Measurements from ENCODE around the gene CPEB3. TPM values are rescaled to one million over a fixed set of nuclear protein-coding genes. Genes with fewer than 3 reads are reported as not detected.

CPEB3 gene
- total and polyA plus RNA-seq, 9 of the 15 experiments (the other 6 are each of a cell fraction or from before 2014, with no cell fraction given), result 0.15 to 1.2 (median 0.51) TPM

DNA sequence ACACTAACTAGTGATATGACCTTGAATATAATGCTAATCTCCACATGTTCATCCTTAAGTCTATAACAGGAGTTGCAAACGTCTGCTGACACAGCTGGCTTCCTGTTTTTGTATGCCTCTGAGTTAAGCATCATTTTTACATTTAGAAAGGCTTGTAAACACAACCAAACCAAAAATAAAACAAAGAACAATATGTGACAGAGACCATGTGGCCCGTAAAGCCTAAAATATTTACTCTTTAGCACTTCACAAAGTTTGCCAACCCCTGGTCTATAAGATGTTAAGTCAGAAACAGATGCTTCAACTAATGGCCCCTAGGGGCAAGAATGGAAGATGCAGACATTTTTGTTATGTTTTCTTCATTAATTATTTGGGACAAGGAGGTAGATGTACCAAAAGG, 109.3 kb downstream of the CPEB3 start:
- no peaks in the 10 kb centered on the region for H3K9me3 ChIP-seq (replicated peaks; ENCODE audit: control insufficient read depth, insufficient read depth, low read depth, low read length)
- peak in 3 of 4 experiments; percentile 1 to 11 (median 8) for DNase-seq (ENCODE audit: extremely low read depth in 1 of 4, low spot score in 3 of 4)
- intact Hi-C loops (cut with micrococcal nuclease), result no loop called here
- H3K4me1 ChIP-seq (replicated peaks in 1 of 2; ENCODE audit: control insufficient read depth in 2 of 2, insufficient read depth in 2 of 2, low read length in 2 of 2), result no peaks in the 10 kb centered on the region; a peak in 1 of 5 replicates
- in situ Hi-C loops (cut with MboI), result no loop called here
- H2AFZ ChIP-seq (ENCODE audit: low read depth, low read length), result no peak overlapping the region
- H3K9ac ChIP-seq (ENCODE audit: insufficient read depth in 1 of 2, low read depth in 2 of 2, low read length in 2 of 2), result no peak overlapping the region
- no TSS peak for BruUV-seq (replicated peaks)
- no peaks in the 10 kb centered on the region for H4K20me1 ChIP-seq (replicated peaks; ENCODE audit: control insufficient read depth, insufficient read depth, low read length)
- H3K4me2 ChIP-seq (ENCODE audit: insufficient read depth, low read length), result no peak overlapping the region
- CTCF ChIA-PET (ENCODE audit: low intra/inter-chr PET ratio), result no interaction called here
- H3K27me3 ChIP-seq (ENCODE audit: control insufficient read depth in 2 of 2, insufficient read depth in 2 of 2, low read length in 2 of 2), result no peaks in the 10 kb centered on the region
- H3K9me1 ChIP-seq (ENCODE audit: control insufficient read depth, insufficient read depth, low read length), result no peaks in the 10 kb centered on the region
- no peaks in the 10 kb centered on the region for H3K79me2 ChIP-seq (ENCODE audit: control insufficient read depth, insufficient read depth, low read length)
- no peak overlapping the region for H3K4me3 ChIP-seq
- WGBS (ENCODE audit: insufficient coverage, low coverage, missing lambda C conversion rate), result 24% methylated on average over 2 of the region's 2 CpGs
- H3K27ac ChIP-seq (ENCODE audit: extremely low read depth, low read depth, low read length), result no peak overlapping the region
- FAIRE-seq, result no peak
- TF ChIP-seq SPI1 (IDR thresholded peaks at IDR 0.05; ENCODE audit: borderline replicate concordance, low read depth, low read length) (peak; percentile 61; the same call in 1 of the 2 replicates), HMG20A (CRISPR knock-in tag; conservative IDR thresholded peaks at IDR 0.05) (no peak), CTCF (IDR thresholded peaks at IDR 0.05 in 2 of 3, conservative IDR thresholded peaks at IDR 0.05 in 1 of 3; ENCODE audit: insufficient read depth in 2 of 3, low read depth in 1 of 3, low read length in 3 of 3) (peak in 2 of 3 experiments; percentile 11 to 18; a peak in 1 of 6 replicates), BRD4 (IDR thresholded peaks at IDR 0.05) (no peak)
- ATAC-seq, result peak; percentile 45; the same call in 1 of the 3 replicates
- H3K36me3 ChIP-seq (ENCODE audit: control insufficient read depth, insufficient read depth, low read length), result no peaks in the 10 kb centered on the region; the same call in 2 of the 3 replicates
- POLR2A ChIA-PET, result no interaction called here

GRCh38 chr10:92180399-92180798, 110.5 kb downstream of the CPEB3 start:
- Histone ChIP-seq H2AFZ (ENCODE audit: low read depth, low read length) (no peak overlapping the region), H3K4me2 (ENCODE audit: insufficient read depth, low read length) (no peak overlapping the region), H3K9me3 (replicated peaks; ENCODE audit: control insufficient read depth, insufficient read depth, low read depth, low read length) (no peaks in the 10 kb centered on the region), H3K4me3 (no peak overlapping the region), H3K27me3 (ENCODE audit: control insufficient read depth in 2 of 2, insufficient read depth in 2 of 2, low read length in 2 of 2) (no peaks in the 10 kb centered on the region), H3K36me3 (ENCODE audit: control insufficient read depth, insufficient read depth, low read length) (no peaks in the 10 kb centered on the region), H3K9me1 (ENCODE audit: control insufficient read depth, insufficient read depth, low read length) (no peaks in the 10 kb centered on the region), H3K9ac (ENCODE audit: insufficient read depth in 1 of 2, low read depth in 2 of 2, low read length in 2 of 2) (no peak overlapping the region), H3K27ac (ENCODE audit: extremely low read depth, low read depth, low read length) (no peak overlapping the region), H4K20me1 (replicated peaks; ENCODE audit: control insufficient read depth, insufficient read depth, low read length) (no peaks in the 10 kb centered on the region), H3K4me1 (replicated peaks in 1 of 2; ENCODE audit: control insufficient read depth in 2 of 2, insufficient read depth in 2 of 2, low read length in 2 of 2) (no peaks in the 10 kb centered on the region; a peak in 1 of 5 replicates), H3K79me2 (ENCODE audit: control insufficient read depth, insufficient read depth, low read length) (no peaks in the 10 kb centered on the region)
- ChIA-PET POLR2A (no interaction called here), CTCF (ENCODE audit: low intra/inter-chr PET ratio) (no interaction called here)
- ATAC-seq, result no peak
- in situ Hi-C loops (cut with MboI), result no loop called here
- WGBS (ENCODE audit: insufficient coverage, low coverage, missing lambda C conversion rate), result 67% methylated on average over 1 of the region's 1 CpG
- no peak for DNase-seq (ENCODE audit: extremely low read depth in 1 of 4, low spot score in 3 of 4)
- FAIRE-seq, result no peak
- intact Hi-C loops (cut with micrococcal nuclease), result no loop called here
- BruUV-seq (replicated peaks), result no TSS peak
- TF ChIP-seq POU5F1 (IDR thresholded peaks at IDR 0.05; ENCODE audit: borderline replicate concordance, low read depth, low read length, partially characterized antibody), result no peak
- TF ChIP-seq ARNT (IDR thresholded peaks at IDR 0.05), result no peak

Measured in K562 (cell line).